HK-2 (cell line): ENCODE data around the gene DPM3.
"Not testable (repeated sequence)": the region's sequence is repeated elsewhere in the genome, so short reads cannot be mapped to it uniquely, and the experiment has no call there.

ENCODE experiments used
- DNase-seq: peaks from one replicate; pipeline ENCODE4 v3.0.0-alpha.2; 2018; ENCODE audit not compliant: unreplicated experiment

The DPM3 gene

DNA sequence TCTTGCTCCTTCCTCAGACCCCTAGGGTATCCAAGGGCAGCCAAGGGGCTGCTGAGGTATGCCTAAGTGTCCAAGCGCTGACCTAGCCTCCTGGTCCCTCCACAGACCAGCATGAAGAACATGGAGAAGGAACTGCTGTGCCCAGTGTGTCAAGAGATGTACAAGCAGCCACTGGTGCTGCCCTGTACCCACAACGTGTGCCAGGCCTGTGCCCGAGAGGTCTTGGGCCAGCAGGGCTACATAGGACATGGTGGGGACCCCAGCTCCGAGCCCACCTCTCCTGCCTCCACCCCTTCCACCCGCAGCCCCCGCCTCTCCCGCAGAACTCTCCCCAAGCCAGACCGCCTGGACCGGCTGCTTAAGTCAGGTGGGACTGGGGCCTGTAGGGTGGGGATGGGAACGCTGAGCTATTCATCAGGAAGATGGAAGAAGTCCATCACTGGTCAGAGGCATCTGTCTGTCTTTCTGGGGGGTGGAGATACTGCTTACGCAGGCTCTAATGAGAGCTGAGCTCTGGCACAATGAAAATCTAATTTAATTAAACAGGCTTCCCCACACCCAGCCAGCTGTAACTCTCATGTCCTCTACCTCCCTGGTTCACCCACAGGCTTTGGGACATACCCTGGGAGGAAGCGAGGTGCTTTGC is 35.1 kb upstream of the DPM3 start:
- DNase-seq, result no peak

DNA sequence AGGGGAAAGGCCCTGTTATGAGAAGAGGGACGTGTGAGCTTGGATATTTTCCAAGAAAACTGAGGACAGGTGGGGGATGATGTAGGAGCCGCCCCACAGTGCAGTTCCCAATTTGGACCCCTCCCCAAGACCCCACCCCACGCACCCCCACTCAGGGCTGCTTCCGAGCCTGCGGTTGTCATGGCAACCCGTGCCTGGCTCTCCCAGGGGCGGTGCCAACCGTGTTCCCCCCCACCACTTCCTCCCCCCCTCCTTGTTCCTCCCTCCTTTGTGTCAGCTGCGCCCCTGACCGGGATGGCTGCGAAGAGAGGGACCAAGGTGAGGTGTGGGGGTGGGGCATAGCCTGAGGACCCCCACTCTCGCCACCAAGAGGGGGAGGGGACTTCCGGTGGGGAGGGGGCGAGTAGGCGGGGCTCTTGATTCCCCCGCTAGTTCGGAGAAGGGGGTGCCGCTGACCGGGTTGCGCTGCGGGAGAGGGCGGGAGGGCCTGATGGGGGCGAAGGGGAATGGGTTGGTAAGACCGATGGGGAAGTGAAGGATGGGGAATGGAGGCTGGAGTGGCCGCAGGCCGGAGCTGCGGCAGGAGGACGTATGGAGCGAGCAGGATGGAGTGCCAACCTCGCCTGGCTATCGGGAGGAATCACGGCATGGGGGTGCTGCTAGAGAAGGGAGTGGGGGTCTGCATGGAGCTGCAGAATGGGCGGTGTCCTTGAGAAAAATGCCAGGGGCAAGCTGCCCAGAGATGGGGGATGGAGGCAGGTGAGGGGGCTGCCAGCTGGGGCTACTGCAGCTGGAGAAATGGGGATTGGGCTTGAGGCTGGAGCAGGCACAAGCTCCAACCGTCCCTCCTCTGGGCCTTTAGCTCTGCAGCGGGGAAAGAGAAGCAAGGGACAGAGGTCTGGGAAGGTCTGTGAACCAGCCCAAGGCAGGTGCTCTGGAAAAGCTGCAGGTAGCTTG is 34.3 kb upstream of the DPM3 start:
- DNase-seq, result no peak

DNA sequence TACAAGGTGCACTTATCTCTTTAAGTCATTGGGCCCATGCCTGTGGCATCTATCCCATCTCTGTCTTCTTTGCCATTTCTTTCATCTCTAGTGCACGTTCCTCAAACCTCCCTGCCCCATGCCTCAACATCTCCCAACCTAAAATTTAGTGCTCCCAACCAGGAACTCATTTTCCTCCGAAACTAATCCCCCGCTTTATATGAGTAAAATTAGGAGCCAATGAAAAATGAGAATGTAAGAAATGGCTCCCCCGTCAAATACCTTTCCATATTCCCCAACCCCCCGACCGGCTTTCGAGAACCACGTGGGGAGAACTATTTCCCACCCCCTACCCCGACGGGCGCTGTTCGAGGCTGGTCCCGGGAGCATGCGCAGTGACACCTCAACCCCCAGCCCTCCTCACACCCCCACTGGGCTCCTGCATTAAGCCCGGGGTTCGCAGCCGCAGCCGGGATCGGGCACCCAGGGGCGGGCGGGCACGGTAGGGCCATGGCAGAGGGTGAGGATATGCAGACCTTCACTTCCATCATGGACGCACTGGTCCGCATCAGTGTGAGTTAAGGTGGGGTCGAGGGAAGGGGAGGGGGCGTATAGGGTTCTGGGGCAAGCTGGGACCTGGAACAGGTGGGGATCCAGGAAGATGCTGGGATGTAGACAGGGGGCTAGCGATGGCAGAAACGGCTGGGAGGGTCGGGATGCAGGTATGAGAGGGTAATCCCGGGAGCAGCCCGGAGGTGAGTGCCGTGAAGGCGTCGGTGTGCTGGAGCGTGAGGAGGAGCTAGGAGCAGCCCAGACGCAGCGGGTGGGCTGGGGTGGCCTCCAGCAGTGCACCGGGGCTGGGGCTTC is 33.4 kb upstream of the DPM3 start, which contains the start of gene TRIM46:
TSS of gene TRIM46 (plus strand) at position 372 of the 846 bp plus-strand sequence. CDS start at position 490, 118 bp downstream.
- peak; percentile 78 for DNase-seq

DNA sequence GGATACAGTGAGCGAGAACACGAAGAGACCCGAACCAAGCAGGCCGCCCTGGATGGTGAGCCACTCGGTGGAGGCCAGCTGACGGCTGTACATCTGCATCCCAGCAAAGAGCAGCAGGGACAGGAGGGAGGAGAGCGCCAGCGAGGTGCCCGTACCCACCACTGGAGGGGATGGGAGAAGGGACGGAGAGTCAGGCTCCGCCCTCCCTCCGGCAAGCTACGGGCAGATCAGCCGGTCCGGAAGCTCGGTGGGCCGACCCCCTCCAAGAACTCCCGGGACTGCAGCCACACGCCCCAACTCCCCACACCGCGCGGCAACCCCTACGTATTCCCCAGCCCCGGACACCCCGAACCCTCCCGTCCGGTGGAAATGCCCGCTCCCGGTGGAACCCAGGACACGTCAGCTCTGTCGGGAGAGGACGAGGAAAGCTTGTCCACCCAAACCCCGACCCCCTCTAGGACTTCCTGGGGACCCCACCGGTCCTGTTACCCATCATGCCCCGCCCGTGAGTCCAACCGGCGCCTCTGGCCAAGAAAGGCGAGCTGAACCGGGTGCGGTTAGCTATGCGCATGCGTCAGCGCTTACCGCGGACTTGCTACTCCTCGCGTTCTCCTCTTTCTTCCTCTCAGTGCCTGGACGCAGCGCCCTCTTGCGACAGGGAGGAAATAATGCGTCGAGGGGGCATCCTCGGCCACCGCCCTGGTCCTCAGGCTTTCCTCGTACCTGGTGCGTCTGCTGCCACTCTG is 32.6 kb upstream of the DPM3 start, which contains the start of gene KRTCAP2:
TSS of gene KRTCAP2 (minus strand) at position 573 of the 746 bp plus-strand sequence. CDS start at position 493, 80 bp downstream.
- DNase-seq, result peak; percentile 94

DNA sequence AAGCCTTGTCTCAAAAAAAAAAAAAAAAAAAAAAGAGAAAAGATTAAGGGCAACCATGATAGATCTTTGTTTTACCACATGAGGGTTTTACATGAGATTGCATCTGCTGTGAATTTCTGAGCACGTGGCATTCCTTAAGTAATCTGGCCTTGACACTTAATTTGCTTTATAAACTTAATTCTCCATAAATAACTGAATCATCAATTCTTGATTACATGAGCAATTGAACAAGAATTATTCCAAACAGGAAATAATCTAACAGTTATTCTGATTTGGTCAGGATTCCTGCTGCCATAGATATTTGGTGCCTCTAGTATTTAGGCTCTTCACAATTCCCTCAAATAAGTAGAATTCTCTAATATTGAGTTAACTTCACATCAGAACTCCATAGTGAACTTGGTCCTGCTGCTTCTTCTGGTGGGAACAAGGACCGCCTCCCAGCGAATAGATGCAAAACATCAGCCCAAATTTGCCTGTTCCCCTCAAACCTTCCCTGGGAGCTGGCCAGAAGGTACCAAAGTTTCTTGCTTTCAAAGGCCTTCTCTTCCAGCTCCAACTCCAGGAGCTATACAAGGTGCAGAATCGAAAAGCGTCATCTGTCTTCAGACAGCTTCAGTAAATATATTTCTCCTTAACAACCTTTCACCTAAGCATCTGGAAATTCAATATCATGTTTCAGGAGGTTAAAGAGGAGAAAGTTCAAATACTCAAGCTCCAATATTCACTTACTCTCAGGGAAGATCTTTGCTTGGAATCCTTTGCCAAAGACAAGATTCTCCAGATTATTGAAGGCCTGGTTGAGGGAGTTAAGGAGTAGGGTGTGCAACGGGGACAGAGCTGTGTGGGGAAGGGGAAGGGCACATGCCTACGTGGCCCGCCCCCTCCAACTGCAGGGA is 31.8 kb upstream of the DPM3 start:
- no peak for DNase-seq

DNA sequence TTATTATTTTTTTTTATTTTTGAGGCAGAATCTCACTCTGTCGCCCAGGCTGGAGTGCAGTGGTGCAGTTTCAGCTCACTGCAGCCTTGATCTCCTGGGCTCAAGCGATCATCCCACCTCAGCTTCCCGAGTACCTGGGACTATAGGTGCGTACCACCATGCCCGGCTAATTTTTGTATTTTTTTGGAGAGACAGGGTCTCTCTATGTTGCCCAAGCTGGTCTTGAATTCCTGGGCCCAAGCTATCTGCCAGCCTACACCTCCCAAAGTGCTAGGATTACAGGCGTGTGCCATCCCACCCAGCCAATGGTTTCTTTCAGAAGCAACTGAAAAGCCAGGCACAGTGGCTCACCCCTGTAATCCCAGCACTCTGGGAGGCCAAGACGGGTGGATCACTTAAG is 30.5 kb upstream of the DPM3 start:
- no peak for DNase-seq

DNA sequence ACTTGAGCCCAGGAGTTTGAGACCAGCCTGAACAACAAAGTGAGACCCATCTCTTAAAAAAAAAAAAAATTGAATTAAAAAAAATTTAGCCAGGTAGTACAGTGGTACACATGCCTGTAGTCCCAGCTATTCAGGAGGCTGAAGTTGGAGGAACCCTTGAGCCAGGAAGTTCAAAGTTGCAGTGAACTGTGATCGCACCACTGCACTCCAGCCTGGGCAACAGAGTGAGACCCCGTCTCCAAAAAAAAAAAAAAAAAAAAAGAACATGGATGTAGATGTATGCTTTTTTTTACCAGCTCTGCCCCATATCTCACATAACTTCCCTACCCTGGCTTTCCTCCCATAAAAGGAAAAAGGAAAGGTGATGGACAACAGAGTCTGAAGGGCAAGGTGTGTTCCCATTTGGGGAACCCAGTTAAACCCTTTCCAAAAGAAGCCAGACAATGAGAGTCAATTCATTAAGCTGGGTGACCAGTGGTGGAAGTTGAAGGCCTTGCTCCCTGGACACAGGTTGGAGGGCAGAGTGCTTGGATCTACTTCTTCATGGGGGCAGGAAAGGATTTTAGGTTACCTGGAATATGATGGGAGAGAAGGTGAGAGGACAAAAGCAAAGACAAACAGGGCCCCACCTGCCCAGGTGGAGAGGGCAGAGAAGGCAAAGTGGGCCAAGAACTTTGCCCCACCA is 29.9 kb upstream of the DPM3 start:
- DNase-seq, result no peak

DNA sequence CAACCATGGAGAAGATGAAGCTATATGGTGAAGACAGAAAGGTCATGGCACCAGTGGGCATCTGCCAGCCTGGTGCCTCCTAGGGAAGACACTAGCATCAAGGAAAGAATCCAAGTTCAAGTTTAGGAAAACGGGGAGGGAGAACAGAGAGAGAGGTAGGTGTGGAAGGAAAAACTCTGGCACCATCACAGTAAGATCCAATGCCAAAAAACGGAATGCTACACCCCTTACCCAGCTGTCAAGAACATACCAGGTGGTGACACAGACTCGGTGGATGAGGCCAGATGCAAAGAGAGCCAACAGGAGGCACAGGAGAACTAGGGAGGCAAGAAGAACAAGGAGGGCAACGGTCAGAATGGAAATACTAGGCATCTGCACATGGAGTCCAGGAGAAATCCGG is 29.2 kb upstream of the DPM3 start:
- no peak for DNase-seq

DNA sequence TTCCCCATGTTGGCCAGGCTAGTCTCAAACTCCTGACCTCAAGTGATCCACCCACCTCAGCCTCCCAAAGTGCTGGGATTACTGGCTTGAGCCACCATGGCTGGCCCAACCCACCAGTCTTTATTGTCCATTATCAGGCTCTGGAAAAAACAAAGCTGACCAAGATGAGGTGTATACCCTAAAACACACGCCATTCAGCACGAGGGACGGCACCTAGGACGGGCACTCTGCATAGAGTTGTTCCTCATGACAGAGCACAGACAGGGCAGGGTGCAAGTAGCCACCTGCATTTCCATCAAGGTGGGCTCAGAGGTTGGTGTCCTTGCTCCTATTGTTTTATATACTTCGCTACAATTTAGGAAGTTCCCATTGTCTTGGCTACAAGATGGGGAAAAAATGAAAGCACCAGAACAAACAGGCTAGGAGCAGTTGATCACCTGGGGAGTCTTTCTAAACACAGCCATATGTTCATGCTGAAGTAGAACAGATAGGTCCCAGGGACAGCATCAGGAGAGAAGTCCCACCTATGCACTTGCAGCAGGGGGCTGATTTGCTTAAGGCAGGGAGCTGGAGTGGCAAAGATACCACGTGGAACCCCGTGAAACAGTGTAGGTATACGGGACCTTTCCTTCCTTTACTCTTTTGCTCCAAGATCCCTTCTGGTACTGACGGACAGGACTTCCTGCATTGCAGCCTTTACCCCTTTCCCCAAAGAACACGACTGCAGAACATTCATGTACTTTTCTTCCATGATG is 28.3 kb upstream of the DPM3 start:
- DNase-seq, result no peak

DNA sequence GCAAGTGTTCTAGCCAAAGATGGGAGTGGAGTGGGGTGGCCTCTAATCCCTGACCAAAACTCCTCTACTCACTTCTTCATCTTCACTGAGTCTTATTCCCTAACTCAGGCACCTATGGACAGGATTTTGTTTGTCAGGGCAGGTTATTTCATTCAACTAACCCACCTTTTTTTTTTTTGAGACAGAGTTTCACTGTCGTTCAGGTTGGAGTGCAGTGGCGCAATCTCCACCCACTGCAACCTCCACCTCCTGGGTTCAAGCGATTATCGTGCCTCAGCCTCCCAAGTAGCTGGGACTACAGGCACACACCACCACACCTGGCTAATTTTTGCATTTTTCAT is 27.7 kb upstream of the DPM3 start:
- not testable (repeated sequence) for DNase-seq

DNA sequence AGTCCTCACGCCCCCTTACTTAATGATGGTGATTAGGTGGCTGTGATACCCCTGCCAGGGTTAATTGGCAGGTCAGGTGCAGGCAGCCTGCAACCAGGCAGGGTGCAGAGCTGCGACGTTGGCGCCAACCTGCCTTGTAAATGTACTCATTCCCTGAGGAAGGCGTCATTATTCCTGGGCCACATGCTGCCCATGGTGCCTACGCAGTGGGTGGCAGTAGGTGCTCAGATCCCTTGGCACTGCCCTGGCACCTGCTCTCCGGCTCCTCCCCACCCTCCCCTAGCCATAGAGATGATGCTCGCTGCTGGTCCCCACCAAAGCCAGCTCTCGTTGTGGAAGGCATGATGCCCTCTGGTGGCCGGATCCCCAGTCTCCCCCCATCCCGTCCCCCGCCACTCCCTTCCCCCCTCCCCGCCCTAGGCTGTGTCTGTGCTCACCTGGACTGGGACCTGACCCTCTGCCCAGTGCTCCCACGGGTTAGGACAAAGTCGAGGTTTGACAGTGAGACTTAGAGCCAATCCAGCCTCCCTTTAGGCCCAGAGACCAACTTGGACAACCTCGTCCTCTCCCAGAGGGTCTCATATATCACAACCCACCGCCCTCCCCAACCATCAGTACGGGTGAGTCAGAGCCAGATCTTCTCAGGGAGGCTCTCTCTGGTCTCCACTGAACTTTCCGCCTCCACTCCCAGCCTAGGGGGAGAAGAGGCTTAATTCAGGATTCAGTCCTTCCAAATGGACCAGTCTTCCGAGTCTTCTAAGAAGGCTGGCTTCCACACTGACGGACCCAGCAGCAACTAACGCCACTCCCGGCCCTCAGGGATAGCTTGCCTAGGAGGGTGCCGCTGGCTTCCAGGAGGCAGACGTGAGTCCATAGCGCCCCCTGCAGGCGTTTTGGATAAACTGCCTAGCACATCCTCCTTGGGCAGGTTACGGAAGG is 27.1 kb upstream of the DPM3 start:
- peak; percentile 89 for DNase-seq

DNA sequence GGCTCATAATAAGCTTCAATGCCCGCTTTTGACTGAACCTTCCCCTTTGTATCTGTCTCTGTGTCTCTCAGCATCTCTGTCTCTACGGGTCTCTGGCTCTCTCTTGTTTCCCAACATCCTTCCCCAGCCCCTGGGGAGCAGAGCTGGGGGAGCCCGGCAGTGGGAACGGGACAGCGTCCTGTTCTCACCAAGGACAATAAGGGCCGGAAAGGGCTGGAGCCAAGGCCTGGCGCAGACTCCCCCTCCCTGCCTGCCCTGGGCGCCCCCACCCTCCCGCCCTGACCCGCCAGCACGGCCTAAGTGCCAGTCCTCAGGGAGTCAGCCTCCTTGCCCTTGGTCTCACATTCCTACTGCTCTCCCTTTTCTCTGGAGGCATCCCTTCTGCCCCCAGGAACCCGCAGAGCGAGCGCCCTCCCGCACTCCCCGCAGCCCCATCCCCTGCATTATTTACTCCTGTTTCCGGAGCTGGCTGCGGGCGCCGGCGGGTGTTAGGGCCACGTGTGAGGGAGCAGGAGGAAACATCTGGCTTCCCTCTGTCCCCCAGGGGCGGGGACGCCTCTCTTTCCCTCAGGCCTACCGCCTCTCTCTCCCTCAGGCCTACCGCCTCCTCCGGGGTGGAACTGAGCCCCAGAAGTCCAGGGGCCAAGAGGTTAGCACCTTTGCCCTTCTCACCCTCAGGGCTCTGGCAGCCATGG is 26.3 kb upstream of the DPM3 start:
- DNase-seq, result no peak

DNA sequence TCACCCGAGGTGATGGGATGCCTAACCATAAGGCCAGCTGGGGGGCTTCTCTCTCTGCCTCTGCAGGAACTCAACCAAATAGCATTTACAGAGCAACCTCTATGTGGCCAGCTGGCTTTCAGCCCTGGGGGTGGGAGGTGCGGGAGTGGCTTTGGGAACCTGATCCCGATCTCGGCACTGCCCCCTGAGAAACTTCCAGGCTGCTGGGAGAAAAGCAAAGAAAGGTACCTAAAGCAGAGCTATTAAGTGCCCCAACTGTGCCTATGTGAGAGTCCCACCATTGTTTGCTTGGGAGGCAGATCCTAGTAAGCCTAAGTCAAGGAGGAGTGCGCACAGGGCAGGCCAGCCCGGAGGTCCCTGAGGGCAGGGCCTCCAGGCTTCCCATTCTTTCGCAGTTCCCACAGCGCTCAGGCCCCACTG is 25.7 kb upstream of the DPM3 start:
- no peak for DNase-seq

DNA sequence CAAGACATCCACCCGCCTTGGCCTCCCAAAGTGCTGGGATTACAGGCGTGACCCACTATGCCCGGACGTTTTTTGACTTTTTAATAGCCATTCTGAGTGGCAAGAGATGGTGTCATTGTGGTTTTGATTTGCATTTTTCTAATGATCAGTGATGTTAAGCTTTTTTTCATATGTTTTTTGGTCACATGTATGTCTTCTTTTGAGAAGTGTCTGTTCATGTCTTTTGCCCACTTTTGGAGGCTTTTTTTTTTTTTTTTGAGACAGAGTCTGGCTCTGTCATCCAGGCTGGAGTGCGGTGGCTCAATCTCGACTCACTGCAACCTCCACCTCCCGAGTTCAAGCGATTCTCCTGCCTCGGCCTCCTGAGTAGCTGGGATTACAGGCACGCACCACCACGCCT is 24.3 kb upstream of the DPM3 start:
- DNase-seq, result not testable (repeated sequence)

DNA sequence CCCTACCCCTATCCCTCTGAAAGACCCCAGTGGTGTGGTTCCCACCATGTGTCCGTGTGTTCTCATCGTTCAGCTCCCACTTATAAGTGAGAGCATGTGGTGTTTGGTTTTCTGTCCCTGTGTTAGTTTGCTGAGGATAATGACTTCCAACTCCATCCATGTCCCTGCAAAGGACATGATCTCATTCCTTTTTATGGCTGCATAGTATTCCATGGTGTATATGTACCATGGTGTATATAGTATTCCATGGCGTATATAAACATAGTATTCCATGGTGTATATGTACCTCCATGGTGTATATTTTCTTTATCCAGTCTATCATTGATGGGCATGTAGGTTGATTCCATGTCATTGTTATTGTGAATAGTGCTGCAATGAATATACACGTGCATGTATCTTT is 23.5 kb upstream of the DPM3 start:
- DNase-seq, result not testable (repeated sequence)

DNA sequence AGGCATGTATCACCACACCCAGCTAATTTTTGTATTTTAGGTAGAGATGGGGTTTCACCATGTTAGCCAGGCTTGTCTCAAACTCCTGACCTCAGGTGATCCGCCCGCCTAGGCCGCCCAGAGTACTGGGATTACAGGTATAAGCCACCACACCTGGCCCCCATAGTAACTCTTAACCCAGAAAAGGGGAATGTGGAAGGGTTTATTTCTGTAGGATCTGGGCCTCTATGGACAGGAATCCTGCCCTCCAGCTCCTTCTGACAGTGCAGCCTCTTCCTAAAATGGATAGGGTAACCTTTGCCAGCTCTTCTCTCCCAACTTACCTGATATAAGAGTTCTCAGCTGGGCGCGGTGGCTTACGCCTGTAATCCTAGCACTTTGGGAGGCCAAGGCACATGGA is 22.3 kb upstream of the DPM3 start:
- DNase-seq, result not testable (repeated sequence)

DNA sequence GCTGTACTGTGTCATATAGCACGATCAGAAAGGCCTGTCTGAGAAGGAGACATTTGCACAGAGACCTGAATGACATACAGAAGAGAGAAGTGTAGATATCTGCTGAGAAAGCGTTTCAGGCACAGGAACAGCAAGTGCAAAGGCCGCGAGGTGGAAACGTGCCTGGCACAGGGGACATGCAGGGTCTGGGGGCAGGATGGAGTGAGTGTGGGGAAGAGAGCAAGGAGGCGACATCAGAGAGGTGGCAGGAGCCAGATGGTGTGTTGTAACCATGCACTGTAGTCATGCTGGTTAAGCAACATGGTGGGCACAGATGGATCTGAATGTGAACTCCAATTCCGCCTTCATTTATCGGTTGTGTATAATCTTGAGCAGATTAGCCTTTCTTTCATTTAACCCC is 19.8 kb upstream of the DPM3 start:
- DNase-seq, result no peak
